Right lobe of liver (tissue), 4 donors: ENCODE data around the gene SUN1.

Experiments used
- CTCF ChIP-seq, 4 donors: fragments of 200-600 bp in 3 of 4; fragments of 450-650 bp in 1 of 4; IDR thresholded peaks; one replicate each; pipeline versions ENCODE4 v1.5.1 to v1.8.0; 2016 to 2022; ENCODE audit warnings: antibody characterized with exemption in 4 of 4, mild to moderate bottlenecking in 2 of 4
- POLR2A ChIP-seq: fragments of 450-650 bp; IDR thresholded peaks from one replicate; pipeline ENCODE4 v1.6.1; 2017; ENCODE audit warnings: antibody characterized with exemption, mild to moderate bottlenecking
- donor health status: DM: no; HTN: no; CAD: no.
- donor health status: DM: no; HTN: no; CAD: no.
- donor health status: DM: no; HTN: yes; CAD: no.

- no peak for TF ChIP-seq CTCF (IDR thresholded peaks at IDR 0.05)
- no peak for TF ChIP-seq POLR2A
Measured at GRCh38 chr7:886626-887487, 54.6 kb downstream of the SUN1 start.
